Natural killer cell treated with Interleukin-12 subunit alpha and Interleukin-12 subunit beta and Interleukin-15 and Interleukin-18, amount 100 ng/mL, for 72 hours (primary cell): ENCODE data around the gene BORCS6. TPM values are rescaled to one million over a fixed set of nuclear protein-coding genes. Genes with fewer than 3 reads are reported as not detected.

Experiments used
- ATAC-seq, 2 donors: fragments of 150-1000 bp; cut with Tn5 transposase in 1 of 2; sonication (Bioruptor Pico), chemical (Tn5 transposase) in 1 of 2; 2 replicates each; pipeline ENCODE4 v1.10.0; 2021
- DNase-seq: peaks from one replicate; pipeline ENCODE4 v3.0.0; 2022; ENCODE audit warnings: low spot score
- H3K27ac Mint-ChIP-seq, 2 donors: 1 replicate in 1 of 2; 2 replicates in 1 of 2; pipeline ENCODE4 v1.8.0; 2022; ENCODE audit warnings: mixed read lengths in 2 of 2, mild to moderate bottlenecking in 1 of 2, moderate library complexity in 1 of 2
- H3K27me3 Mint-ChIP-seq, 2 donors: 1 replicate in 1 of 2; 2 replicates in 1 of 2; pipeline ENCODE4 v1.8.0; 2022; ENCODE audit warnings: mixed read lengths in 2 of 2
- H3K36me3 Mint-ChIP-seq: one replicate; pipeline ENCODE4 v1.8.0; 2022; ENCODE audit warnings: mixed read lengths
- H3K4me1 Mint-ChIP-seq, 2 donors: 1 replicate in 1 of 2; 2 replicates in 1 of 2; pipeline ENCODE4 v1.8.0; 2022; ENCODE audit warnings: low read depth in 2 of 2, mixed read lengths in 2 of 2, mild to moderate bottlenecking in 1 of 2
- H3K4me3 Mint-ChIP-seq: one replicate; pipeline ENCODE4 v1.8.0; 2022; ENCODE audit warnings: mixed read lengths
- H3K9me3 Mint-ChIP-seq: 2 replicates; pipeline ENCODE4 v1.8.0; 2022; ENCODE audit warnings: mixed read lengths
- total RNA-seq, 2 donors: library from RNA; stranded (reverse); gene quantifications; one replicate each; pipeline ENCODE4 v1.2.3, GENCODE V29; 2022

Gene BORCS6
- total RNA-seq, 2 donors from 2014 or later: 10.4 to 11.6 TPM

GRCh38 chr17:8190506-8190905, 526 bp upstream of the BORCS6 start:
- DNase-seq: peak; percentile 73
- no peak overlapping the region for H3K27ac Mint-ChIP-seq
- no peak for ATAC-seq
- no peaks in the 10 kb centered on the region for H3K9me3 Mint-ChIP-seq
- H3K4me3 Mint-ChIP-seq: no peak overlapping the region
- H3K27me3 Mint-ChIP-seq: no peaks in the 10 kb centered on the region
- H3K4me1 Mint-ChIP-seq: peaks cover 9 to 13% of the 10 kb centered on the region in 2 donors
- H3K36me3 Mint-ChIP-seq: no peaks in the 10 kb centered on the region

DNA sequence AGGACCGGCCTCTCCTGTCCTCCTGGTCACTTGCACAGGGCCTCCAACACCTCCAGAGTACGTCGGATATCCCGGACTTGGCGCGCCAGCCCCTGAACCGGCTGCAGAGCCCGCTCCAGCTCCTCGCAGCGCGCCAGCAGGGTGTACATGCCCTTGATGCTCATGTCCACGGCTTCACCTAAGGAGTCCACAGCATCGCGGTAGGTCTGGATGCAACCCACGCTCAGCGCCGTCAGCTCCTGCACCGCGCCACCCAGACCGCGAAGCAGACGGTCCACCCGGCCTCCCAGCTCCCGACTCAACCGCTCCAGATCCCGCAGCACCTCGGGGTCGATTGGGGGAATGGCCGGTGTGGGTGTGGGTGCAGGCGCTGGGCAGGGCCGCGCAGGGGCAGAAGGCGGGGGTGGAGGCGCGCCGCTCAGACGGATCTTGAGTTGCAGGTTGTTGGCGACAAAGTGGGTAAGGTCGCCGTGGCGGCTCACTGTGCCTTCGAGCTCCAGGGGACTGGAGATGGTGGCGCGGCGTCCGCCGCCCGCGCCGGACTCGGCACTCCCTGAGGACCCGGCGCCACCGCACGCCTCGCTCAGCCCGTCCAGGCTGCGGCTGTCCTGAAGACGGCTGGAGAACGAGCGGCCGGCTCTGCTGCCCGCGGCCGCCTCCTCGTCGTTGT, 804 bp downstream of the BORCS6 start:
- Mint-ChIP-seq H3K27ac (no peak overlapping the region), H3K27me3 (no peaks in the 10 kb centered on the region)

GRCh38 chr17:8188263-8188839, 1.6 kb downstream of the BORCS6 start:
- no peaks in the 10 kb centered on the region for H3K9me3 Mint-ChIP-seq
- ATAC-seq (no peak), DNase-seq (no peak)
- peaks cover 14 to 19% of the 10 kb centered on the region in 2 donors for H3K4me1 Mint-ChIP-seq
- H3K36me3 Mint-ChIP-seq: no peaks in the 10 kb centered on the region
- no peak overlapping the region for H3K27ac Mint-ChIP-seq
- no peaks in the 10 kb centered on the region for H3K27me3 Mint-ChIP-seq
- no peak overlapping the region for H3K4me3 Mint-ChIP-seq

More for the DNA sequence above, 804 bp downstream of the BORCS6 start:
- H3K4me3 Mint-ChIP-seq: no peak overlapping the region
- ATAC-seq (no peak), DNase-seq (peak; percentile 61)
- H3K4me1 Mint-ChIP-seq: peaks cover 9 to 13% of the 10 kb centered on the region in 2 donors
- H3K9me3 Mint-ChIP-seq: no peaks in the 10 kb centered on the region
- H3K36me3 Mint-ChIP-seq: no peaks in the 10 kb centered on the region

DNA sequence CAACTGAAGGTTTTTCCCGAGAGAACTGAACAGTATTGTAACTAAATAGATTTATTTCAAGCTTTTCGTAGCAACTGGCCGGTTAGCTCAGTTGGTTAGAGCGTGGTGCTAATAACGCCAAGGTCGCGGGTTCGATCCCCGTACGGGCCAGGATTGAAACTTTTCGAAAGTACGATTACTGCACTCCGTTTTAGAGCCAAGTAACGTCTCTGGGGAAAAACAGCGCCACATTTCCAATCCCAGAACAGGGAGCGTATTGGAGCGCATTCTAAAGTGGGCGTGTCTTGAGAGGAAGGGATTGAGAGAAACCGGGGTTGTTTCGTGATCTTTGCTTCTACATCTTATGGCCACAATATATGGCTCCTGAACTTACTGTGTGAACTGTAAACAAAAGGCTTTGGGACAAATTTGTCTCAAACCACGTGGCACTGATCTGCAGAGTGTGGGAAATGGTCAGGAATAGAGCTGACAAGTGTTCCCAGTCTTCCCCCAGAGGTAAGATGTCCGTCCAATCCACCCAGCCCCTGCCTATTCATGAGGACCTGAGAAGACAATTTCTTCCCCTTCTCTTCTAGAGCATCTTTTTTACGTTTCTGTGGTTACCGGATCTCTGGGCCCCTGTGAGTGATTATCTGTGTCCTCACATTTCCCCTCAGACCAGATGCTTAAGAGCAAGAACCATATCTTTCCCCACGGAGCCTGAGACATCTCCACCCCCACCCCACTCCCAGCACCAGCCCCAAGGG, 2.3 kb downstream of the BORCS6 start:
- H3K27ac Mint-ChIP-seq: no peak overlapping the region
- peaks cover 14 to 19% of the 10 kb centered on the region in 2 donors for H3K4me1 Mint-ChIP-seq
- no peaks in the 10 kb centered on the region for H3K9me3 Mint-ChIP-seq
- H3K4me3 Mint-ChIP-seq: no peak overlapping the region
- ATAC-seq: peak; percentile 63 to 72
- H3K36me3 Mint-ChIP-seq: no peaks in the 10 kb centered on the region
- no peaks in the 10 kb centered on the region for H3K27me3 Mint-ChIP-seq
- peak; percentile 92 for DNase-seq

- DNase-seq: peak; percentile 94
Observed at GRCh38 chr17:8186787-8187516, 3.0 kb downstream of the BORCS6 start.

DNA sequence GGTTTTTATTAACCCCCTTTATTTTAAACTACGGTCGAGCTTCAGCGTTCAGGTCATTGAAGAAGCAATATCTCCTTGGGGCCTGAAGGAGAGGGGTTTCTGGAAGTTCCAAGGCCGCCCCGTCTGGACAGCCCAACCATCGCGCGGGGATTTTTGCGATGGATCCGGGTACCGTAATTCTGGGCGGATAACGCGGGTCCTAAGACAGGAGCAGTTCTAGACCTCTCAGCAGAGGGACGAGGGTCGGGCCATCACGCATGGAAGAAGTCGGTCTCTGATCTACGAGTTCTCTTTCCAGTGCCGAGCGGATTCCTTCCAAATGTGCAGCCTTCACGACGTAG, 3.6 kb downstream of the BORCS6 start:
- no peaks in the 10 kb centered on the region for H3K27me3 Mint-ChIP-seq
- no peak overlapping the region for H3K4me3 Mint-ChIP-seq
- H3K4me1 Mint-ChIP-seq: peaks cover 14 to 19% of the 10 kb centered on the region in 2 donors
- no peaks in the 10 kb centered on the region for H3K9me3 Mint-ChIP-seq
- no peaks in the 10 kb centered on the region for H3K36me3 Mint-ChIP-seq
- no peak overlapping the region for H3K27ac Mint-ChIP-seq
- no peak for ATAC-seq
- DNase-seq: no peak

More at GRCh38 chr17:8186787-8187516, 3.0 kb downstream of the BORCS6 start:
- no peaks in the 10 kb centered on the region for H3K9me3 Mint-ChIP-seq
- H3K27me3 Mint-ChIP-seq: no peaks in the 10 kb centered on the region
- no peak overlapping the region for H3K27ac Mint-ChIP-seq
- ATAC-seq: peak; percentile 58 to 69
- peaks cover 14 to 19% of the 10 kb centered on the region in 2 donors for H3K4me1 Mint-ChIP-seq
- H3K36me3 Mint-ChIP-seq: no peaks in the 10 kb centered on the region
- H3K4me3 Mint-ChIP-seq: no peak overlapping the region

DNA sequence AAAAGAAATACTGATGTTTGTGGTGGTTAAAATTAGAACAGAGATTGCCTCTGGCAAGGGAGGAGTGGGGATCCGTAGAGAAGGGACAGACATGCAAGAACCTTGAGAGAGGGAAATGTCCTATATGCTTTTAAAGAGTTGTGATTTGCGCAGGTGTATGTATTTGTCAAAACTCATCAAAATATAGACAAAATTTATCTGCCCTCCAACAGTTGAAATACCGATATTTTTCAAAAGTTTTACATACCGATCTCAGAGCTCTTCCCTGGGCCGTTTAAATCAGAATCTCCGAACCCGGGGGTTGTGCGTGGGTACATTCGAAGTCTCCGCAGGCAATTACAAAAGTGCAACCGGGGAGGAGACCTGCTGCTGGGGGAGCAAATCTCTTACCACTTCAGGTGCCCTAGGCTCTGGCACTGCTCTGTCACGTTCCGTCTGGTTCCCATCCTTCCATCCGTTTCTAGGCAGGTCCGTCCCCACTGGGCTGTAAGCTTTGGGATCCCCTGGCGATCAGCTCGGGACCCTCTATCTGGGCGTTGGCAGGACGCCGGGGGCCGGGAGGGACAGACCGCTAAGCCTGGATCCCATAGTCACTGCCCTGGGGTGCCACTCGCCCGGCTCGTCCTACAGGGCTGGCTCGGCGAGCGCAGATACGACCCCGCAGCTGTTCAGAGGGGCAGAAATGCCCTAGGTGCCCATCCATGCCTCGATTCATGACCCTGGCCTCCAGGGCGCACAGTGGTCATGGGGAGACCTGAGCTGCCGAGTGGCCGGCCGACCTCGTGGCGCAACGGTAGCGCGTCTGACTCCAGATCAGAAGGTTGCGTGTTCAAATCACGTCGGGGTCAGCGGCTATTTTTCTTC, 4.2 kb downstream of the BORCS6 start:
- Mint-ChIP-seq H3K27ac (no peak overlapping the region), H3K27me3 (no peaks in the 10 kb centered on the region), H3K36me3 (no peaks in the 10 kb centered on the region), H3K4me3 (no peak overlapping the region), H3K4me1 (peaks cover 11 to 20% of the 10 kb centered on the region in 2 donors), H3K9me3 (no peaks in the 10 kb centered on the region)
- DNase-seq (peak; percentile 90), ATAC-seq (peak; percentile 29 to 46)

DNA sequence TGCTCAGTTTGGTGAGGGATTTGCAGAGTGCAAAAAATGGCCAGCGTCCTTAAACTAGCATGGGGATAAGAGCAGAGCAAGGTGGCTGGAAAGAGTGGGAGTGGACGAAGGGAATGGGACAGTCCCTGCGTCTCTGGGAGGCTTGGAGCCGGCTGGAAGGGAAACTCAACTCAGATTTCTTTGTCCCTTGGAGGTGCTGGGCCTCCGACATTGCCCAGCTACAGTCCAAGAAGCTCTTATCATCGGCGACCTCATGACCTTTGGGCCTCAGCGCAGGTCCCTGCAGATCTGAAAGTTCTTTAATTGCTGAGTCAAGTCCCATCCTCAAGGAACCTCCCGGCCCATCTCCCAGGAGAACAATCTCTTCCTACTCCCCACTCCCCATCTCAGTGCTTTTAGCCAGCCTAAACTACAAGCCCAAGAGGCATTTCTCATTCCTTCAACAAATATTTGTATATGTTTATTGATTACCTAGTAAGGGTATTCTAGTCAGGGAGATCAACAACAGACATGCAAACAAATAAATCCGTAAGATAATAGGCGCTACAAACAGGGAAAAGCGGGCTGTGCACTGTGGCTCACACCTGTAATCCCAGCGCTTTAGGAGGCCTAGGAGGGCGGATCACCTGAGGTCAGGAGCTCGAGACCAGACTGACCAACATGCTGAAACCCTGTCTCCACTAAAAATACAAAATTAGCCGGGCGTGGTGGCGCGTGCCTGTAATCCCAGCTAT, 12.8 kb downstream of the BORCS6 start:
- DNase-seq: no peak
- no peaks in the 10 kb centered on the region for H3K36me3 Mint-ChIP-seq
- no peaks in the 10 kb centered on the region for H3K27me3 Mint-ChIP-seq
- peak overlapping the region; percentile 91 to 100 for H3K27ac Mint-ChIP-seq
- peaks cover 35 to 45% of the 10 kb centered on the region in 2 donors for H3K4me1 Mint-ChIP-seq
- no peak for ATAC-seq
- peak overlapping the region; percentile 96 for H3K4me3 Mint-ChIP-seq
- no peaks in the 10 kb centered on the region for H3K9me3 Mint-ChIP-seq

GRCh38 chr17:8176197-8176940, 13.6 kb downstream of the BORCS6 start, which contains the start of gene TMEM107:
Gene TMEM107 (minus strand): TSS chr17:8176380. CDS start chr17:8176286, 94 bp downstream.
- peak; percentile 90 for DNase-seq
- Mint-ChIP-seq H3K27ac (peak within 1 kb of the TSS; percentile 91 to 100), H3K36me3 (no peaks in the 10 kb centered on the region), H3K4me3 (peak within 1 kb of the TSS; percentile 96), H3K27me3 (no peaks in the 10 kb centered on the region), H3K4me1 (peaks cover 39 to 45% of the 10 kb centered on the region in 2 donors), H3K9me3 (no peaks in the 10 kb centered on the region)
- ATAC-seq: peak; percentile 59 to 62

- Mint-ChIP-seq H3K27ac (peak overlapping the region; percentile 91 to 100), H3K27me3 (no peaks in the 10 kb centered on the region), H3K9me3 (no peaks in the 10 kb centered on the region), H3K4me3 (peak overlapping the region; percentile 96), H3K36me3 (no peaks in the 10 kb centered on the region), H3K4me1 (peaks cover 40 to 41% of the 10 kb centered on the region in 2 donors)
- DNase-seq (no peak), ATAC-seq (no peak)
Observed at GRCh38 chr17:8175795-8176196, 14.2 kb downstream of the BORCS6 start.

GRCh38 chr17:8173871-8174322, 16.1 kb downstream of the BORCS6 start:
- peak overlapping the region; percentile 80 for H3K4me3 Mint-ChIP-seq
- peak overlapping the region; percentile 97 to 100 for H3K27ac Mint-ChIP-seq
- no peaks in the 10 kb centered on the region for H3K9me3 Mint-ChIP-seq
- ATAC-seq (no peak), DNase-seq (no peak)
- H3K4me1 Mint-ChIP-seq: peaks cover 40% of the 10 kb centered on the region in 2 donors
- no peaks in the 10 kb centered on the region for H3K27me3 Mint-ChIP-seq
- no peaks in the 10 kb centered on the region for H3K36me3 Mint-ChIP-seq
